Activated CD8-positive, alpha-beta T cell treated with anti-CD3 and anti-CD28 coated beads for 36 hours (primary cell): ENCODE data around the gene ARRB1. TPM values are rescaled to one million over a fixed set of nuclear protein-coding genes. Genes with fewer than 3 reads are reported as not detected.
"Not testable (repeated sequence)": the region's sequence is repeated elsewhere in the genome, so short reads cannot be mapped to it uniquely, and the experiment has no call there.

ENCODE experiments used
- ATAC-seq: fragments of 200-7000 bp; cut with Tn5 transposase; one replicate; pipeline ENCODE4 v1.10.0; 2021; ENCODE audit warnings: mild to moderate bottlenecking, moderate library complexity
- CTCF ChIA-PET: fragments of 350-600 bp; sonication (Branson Sonifier 250); formaldehyde crosslinking; loops from one replicate; lab custom pipeline; 2021; ENCODE audit warnings: antibody characterized with exemption; lab: Charles Lee
- POLR2A ChIA-PET: fragments of 350-600 bp; sonication (Branson Sonifier 250); formaldehyde crosslinking; loops from one replicate; lab custom pipeline; 2021; ENCODE audit warnings: antibody characterized with exemption; lab: Charles Lee
- DNase-seq: peaks from one replicate; pipeline ENCODE4 v3.0.0-alpha.2; 2020
- H3K27ac Mint-ChIP-seq: one replicate; pipeline ENCODE4 v1.8.0; 2021; ENCODE audit warnings: mild to moderate bottlenecking, mixed read lengths
- H3K27me3 Mint-ChIP-seq: one replicate; pipeline ENCODE4 v1.8.0; 2021; ENCODE audit warnings: mixed read lengths
- H3K36me3 Mint-ChIP-seq: one replicate; pipeline ENCODE4 v1.8.0; 2021; ENCODE audit warnings: low read depth, mixed read lengths
- H3K4me1 Mint-ChIP-seq: one replicate; pipeline ENCODE4 v1.8.0; 2021; ENCODE audit warnings: low read depth, mixed read lengths
- H3K4me3 Mint-ChIP-seq: one replicate; pipeline ENCODE4 v1.8.0; 2021; ENCODE audit warnings: mild to moderate bottlenecking, moderate library complexity, mixed read lengths
- H3K9me3 Mint-ChIP-seq: one replicate; pipeline ENCODE4 v1.8.0; 2021; ENCODE audit warnings: mixed read lengths
- intact Hi-C: fragments of 100-400 bp; cut with micrococcal nuclease; formaldehyde crosslinking; loops from one replicate; pipeline ENCODE4 v1.10.0; 2022
- total RNA-seq, 2 experiments: library from RNA; stranded (reverse); gene quantifications; one replicate each; pipeline ENCODE4 v1.2.3, GENCODE V29; 2021
- TF ChIP-seq, protein P1 (sequence below): fragments of 200-600 bp; IDR thresholded peaks from one replicate; pipeline ENCODE4 v1.8.0; 2022; ENCODE audit warnings: antibody characterized with exemption, mild to moderate bottlenecking

The ARRB1 gene
- total RNA-seq, 2 experiments from 2014 or later, result 16.2 to 18.8 TPM

DNA sequence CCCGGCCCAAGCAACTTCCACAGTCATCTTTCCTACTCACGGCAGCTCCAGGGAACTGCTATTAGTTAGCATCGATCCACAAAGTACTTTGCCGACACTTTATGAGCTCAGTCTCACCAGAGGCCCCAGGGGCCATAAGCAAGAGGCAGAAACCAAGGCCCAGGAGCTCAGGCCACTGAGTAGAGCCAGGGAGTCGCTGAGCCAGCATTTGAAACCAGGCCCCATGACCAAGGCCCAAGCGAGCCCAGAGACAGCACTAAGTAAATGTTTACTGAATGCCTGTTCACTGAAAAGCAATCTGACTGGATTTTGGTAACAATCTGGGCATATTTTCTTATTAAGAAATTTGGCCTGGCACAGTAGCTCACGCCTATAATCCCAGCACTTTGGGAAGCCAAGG is 43.3 kb downstream of the ARRB1 start:
- Mint-ChIP-seq H3K9me3 (no peaks in the 10 kb centered on the region), H3K36me3 (no peaks in the 10 kb centered on the region), H3K4me3 (no peak overlapping the region), H3K27me3 (no peaks in the 10 kb centered on the region), H3K27ac (no peak overlapping the region), H3K4me1 (peaks cover 4% of the 10 kb centered on the region)
- POLR2A ChIA-PET, result interaction anchor here (1.1 kb wide), 1 partner anchor 8 kb away, joined by 3 read pairs; no protein-coding TSS in a partner anchor
- ATAC-seq, result no peak
- CTCF ChIA-PET, result no interaction called here
- no peak for DNase-seq
- intact Hi-C loops, result no loop called here
- TF ChIP-seq, protein P1, sequence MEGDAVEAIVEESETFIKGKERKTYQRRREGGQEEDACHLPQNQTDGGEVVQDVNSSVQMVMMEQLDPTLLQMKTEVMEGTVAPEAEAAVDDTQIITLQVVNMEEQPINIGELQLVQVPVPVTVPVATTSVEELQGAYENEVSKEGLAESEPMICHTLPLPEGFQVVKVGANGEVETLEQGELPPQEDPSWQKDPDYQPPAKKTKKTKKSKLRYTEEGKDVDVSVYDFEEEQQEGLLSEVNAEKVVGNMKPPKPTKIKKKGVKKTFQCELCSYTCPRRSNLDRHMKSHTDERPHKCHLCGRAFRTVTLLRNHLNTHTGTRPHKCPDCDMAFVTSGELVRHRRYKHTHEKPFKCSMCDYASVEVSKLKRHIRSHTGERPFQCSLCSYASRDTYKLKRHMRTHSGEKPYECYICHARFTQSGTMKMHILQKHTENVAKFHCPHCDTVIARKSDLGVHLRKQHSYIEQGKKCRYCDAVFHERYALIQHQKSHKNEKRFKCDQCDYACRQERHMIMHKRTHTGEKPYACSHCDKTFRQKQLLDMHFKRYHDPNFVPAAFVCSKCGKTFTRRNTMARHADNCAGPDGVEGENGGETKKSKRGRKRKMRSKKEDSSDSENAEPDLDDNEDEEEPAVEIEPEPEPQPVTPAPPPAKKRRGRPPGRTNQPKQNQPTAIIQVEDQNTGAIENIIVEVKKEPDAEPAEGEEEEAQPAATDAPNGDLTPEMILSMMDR, result no peak

DNA sequence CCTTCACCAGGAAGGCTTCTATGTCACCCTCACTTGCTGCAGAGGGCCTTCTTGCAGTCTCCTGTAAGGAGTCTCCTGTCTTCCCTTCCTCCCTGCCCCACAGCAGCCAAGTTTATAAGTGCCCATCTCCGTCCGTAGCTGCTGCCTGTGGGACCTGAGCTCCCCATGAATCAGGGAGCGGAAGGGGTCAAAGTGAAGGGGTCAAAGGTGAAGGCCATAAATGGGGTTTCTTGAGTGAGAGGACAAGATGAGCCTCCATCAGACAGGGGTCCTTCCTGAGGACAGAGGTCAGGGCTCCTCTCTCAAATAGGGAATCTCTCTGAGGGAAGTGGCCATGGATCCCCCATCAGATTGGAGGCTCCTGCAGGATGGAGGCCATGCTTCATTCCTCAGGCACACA is 44.4 kb downstream of the ARRB1 start:
- TF ChIP-seq, protein P1, result no peak
- DNase-seq (no peak), ATAC-seq (no peak)
- Mint-ChIP-seq H3K4me1 (peaks cover 7% of the 10 kb centered on the region), H3K4me3 (no peak overlapping the region), H3K36me3 (no peaks in the 10 kb centered on the region), H3K9me3 (no peaks in the 10 kb centered on the region), H3K27me3 (no peaks in the 10 kb centered on the region), H3K27ac (no peak overlapping the region)
- intact Hi-C loops, result no loop called here
- CTCF ChIA-PET, result interaction anchor here (0.7 kb wide), 1 partner anchor 27 kb away, joined by 3 read pairs; no protein-coding TSS in a partner anchor
- POLR2A ChIA-PET, result no interaction called here

DNA sequence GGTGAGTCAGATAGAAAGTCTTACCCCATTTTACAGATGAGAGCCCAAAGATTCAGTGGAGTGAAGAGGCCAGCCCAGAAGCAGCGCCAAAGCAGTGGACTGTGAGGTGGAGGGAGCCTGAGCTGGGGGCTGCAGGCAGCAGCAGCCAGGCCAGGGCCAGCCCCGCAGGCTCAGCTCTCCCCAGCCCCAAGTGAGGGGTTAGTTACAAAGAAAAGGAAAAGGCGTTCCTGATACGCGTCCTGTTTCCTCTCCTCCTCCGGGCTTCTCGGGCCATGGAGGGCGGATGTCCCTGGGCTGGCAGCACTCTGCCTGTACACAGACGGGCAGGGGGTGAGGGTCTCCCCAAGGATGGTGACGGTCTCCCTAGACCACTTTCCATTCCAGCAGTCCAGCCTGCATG is 44.9 kb downstream of the ARRB1 start:
- ChIA-PET POLR2A (interaction anchor here (1.0 kb wide), 1 partner anchor 33 kb away, joined by 3 read pairs; no protein-coding TSS in a partner anchor), CTCF (no interaction called here)
- intact Hi-C loops, result no loop called here
- Mint-ChIP-seq H3K36me3 (no peaks in the 10 kb centered on the region), H3K4me1 (peaks cover 7% of the 10 kb centered on the region), H3K27ac (no peak overlapping the region), H3K4me3 (no peak overlapping the region), H3K27me3 (no peaks in the 10 kb centered on the region), H3K9me3 (no peaks in the 10 kb centered on the region)
- TF ChIP-seq, protein P1, result no peak
- DNase-seq, result no peak
- ATAC-seq, result no peak

DNA sequence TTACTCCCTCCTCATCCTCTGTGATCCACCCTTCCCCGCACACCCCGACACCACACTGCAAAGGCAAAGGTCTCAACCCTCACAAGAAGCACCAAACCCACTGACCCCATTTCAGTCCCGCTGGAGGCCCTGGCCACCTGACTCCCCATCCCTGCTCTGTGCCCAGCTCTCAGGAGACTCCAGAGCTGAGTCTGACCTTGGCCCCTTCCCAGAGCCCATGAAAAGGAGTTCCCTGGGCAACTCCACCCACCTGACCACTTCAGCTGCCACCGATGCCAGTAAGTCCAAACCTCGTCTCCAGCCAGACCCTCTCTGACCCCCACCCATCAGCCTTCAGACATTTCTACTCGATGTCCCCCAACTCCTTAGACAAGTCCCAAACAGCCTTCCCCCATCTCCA is 45.5 kb downstream of the ARRB1 start:
- ChIA-PET POLR2A (interaction anchor here (1.0 kb wide), 1 partner anchor 34 kb away, joined by 3 read pairs; no protein-coding TSS in a partner anchor), CTCF (no interaction called here)
- DNase-seq (no peak), ATAC-seq (no peak)
- no peak overlapping the region for H3K4me3 Mint-ChIP-seq
- peaks cover 7% of the 10 kb centered on the region for H3K4me1 Mint-ChIP-seq
- intact Hi-C loops, result no loop called here
- TF ChIP-seq, protein P1, result no peak
- H3K36me3 Mint-ChIP-seq, result no peaks in the 10 kb centered on the region
- no peak overlapping the region for H3K27ac Mint-ChIP-seq
- no peaks in the 10 kb centered on the region for H3K9me3 Mint-ChIP-seq
- no peaks in the 10 kb centered on the region for H3K27me3 Mint-ChIP-seq

DNA sequence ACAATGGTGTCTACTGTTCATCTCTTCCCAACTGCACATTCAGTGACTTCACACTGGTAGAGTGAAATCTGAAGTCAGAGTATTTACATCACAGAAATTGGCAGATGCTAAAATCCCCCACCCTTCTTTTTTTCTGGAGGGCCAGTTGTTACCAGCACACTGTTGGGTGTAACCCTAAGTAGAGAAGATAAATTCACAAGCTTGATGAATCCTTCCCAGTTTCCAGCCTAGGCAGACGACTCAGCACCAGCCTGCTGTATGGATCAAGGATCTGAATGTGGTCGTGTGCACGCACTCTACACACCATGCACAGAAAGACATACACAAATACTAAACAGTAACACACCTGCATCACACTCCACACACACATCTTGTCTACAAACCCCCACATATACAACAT is 46.0 kb downstream of the ARRB1 start:
- ChIA-PET POLR2A (interaction anchor here (1.0 kb wide), 1 partner anchor 34 kb away, joined by 3 read pairs; no protein-coding TSS in a partner anchor), CTCF (no interaction called here)
- no peak for ATAC-seq
- intact Hi-C loops, result no loop called here
- H3K4me1 Mint-ChIP-seq, result peaks cover 7% of the 10 kb centered on the region
- DNase-seq, result no peak
- H3K27me3 Mint-ChIP-seq, result no peaks in the 10 kb centered on the region
- H3K27ac Mint-ChIP-seq, result peak overlapping the region; percentile 0
- no peaks in the 10 kb centered on the region for H3K36me3 Mint-ChIP-seq
- no peak overlapping the region for H3K4me3 Mint-ChIP-seq
- no peaks in the 10 kb centered on the region for H3K9me3 Mint-ChIP-seq
- TF ChIP-seq, protein P1, result no peak

DNA sequence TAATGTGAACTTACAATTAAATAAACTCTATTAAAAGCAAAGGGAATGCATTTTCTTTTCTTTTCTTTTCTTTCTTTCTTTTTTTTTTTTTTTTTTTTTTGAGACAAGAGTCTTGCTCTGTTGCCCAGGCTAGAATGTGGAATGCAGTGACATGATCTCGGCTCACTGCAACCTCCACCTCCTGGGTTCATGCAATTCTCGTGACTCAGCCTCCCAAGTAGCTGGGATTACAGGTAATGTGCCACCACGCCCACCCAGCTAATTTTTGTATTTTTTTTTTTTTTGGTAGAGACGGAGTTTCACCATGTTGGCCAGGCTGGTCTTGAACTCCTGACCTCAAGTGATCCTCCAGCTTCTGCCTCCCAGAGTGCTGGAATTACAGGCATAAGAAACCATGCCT is 46.5 kb downstream of the ARRB1 start:
- ATAC-seq, H3K4me1 Mint-ChIP-seq, H3K4me3 Mint-ChIP-seq, H3K27ac Mint-ChIP-seq, intact Hi-C loops, H3K36me3 Mint-ChIP-seq, H3K9me3 Mint-ChIP-seq, H3K27me3 Mint-ChIP-seq, DNase-seq, POLR2A ChIA-PET: not testable (repeated sequence)
- CTCF ChIA-PET, result interaction anchor here (1.2 kb wide), 1 partner anchor 25 kb away, joined by 3 read pairs; no protein-coding TSS in a partner anchor
